ENCODE data around the gene ZNF473.
"Not testable (repeated sequence)": the region's sequence is repeated elsewhere in the genome, so short reads cannot be mapped to it uniquely, and the experiment has no call there.

ZNF473 gene

GRCh38 chr19:50100946-50101345 is 75.1 kb downstream of the ZNF473 start:
- H3K9ac ChIP-seq (ENCODE audit: low read depth, low read length); H3K9me3 ChIP-seq (ENCODE audit: insufficient read depth, low read depth, low read length); H3K4me3 ChIP-seq (ENCODE audit: low read length); H3K4me1 ChIP-seq (ENCODE audit: insufficient read depth, low read length); H3K36me3 ChIP-seq (ENCODE audit: insufficient read depth, low read length); H3K27ac ChIP-seq (ENCODE audit: low read depth, low read length); H3K27me3 ChIP-seq (ENCODE audit: insufficient read depth, low read length): not testable (repeated sequence)
- no CpG with 5 or more reads among the region's 13 CpGs for WGBS

Measured in HUES64 (cell line).